ENCODE measurements around the gene CDH13.

Gene CDH13

GRCh38 chr16:83176802-83177201 is 550.0 kb downstream of the CDH13 start:
- in situ Hi-C loops (cut with HindIII; ENCODE audit: low sequenced_read_pairs) = no loop called here
- DNase-seq (ENCODE audit: low read depth, low spot score) = no peak
- no peak overlapping the region for H3K4me3 ChIP-seq (ENCODE audit: low read depth, low read length)
- TF ChIP-seq CTCF (IDR thresholded peaks at IDR 0.05; ENCODE audit: low read depth, low read length) = no peak

DNA sequence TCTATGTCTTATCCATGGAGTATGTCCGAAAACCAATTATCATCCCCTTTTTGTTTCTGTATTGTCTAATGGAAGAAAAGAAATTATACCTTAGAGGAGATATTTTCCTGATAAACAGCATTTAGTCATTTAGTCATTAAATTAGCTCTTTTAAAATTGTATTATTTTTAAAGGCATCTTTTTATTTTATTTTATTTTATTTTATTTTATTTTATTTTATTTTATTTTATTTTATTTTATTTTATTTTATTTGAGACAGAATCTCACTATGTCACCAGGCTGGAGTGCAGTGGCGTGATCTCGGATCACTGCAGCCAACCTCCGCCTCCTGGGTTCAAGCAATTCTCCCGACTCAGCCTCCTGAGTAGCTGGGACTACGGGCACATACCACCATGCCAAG is 559.1 kb downstream of the CDH13 start:
- TF ChIP-seq CTCF (IDR thresholded peaks at IDR 0.05; ENCODE audit: low read depth, low read length) = no peak
- in situ Hi-C loops (cut with HindIII; ENCODE audit: low sequenced_read_pairs) = no loop called here
- DNase-seq (ENCODE audit: low read depth, low spot score) = no peak
- no peak overlapping the region for H3K4me3 ChIP-seq (ENCODE audit: low read depth, low read length)

GRCh38 chr16:83187405-83187804 is 560.6 kb downstream of the CDH13 start:
- no peak for TF ChIP-seq CTCF (IDR thresholded peaks at IDR 0.05; ENCODE audit: low read depth, low read length)
- no peak overlapping the region for H3K4me3 ChIP-seq (ENCODE audit: low read depth, low read length)
- DNase-seq (ENCODE audit: low read depth, low spot score) = peak; percentile 74
- in situ Hi-C loops (cut with HindIII; ENCODE audit: low sequenced_read_pairs) = no loop called here

GRCh38 chr16:83196796-83197195 is 570.0 kb downstream of the CDH13 start:
- no peak for DNase-seq (ENCODE audit: low read depth, low spot score)
- TF ChIP-seq CTCF (IDR thresholded peaks at IDR 0.05; ENCODE audit: low read depth, low read length) = no peak
- in situ Hi-C loops (cut with HindIII; ENCODE audit: low sequenced_read_pairs) = no loop called here
- H3K4me3 ChIP-seq (ENCODE audit: low read depth, low read length) = no peak overlapping the region

- no peak for DNase-seq (ENCODE audit: low read depth, low spot score)
- in situ Hi-C loops (cut with HindIII; ENCODE audit: low sequenced_read_pairs) = no loop called here
- H3K4me3 ChIP-seq (ENCODE audit: low read depth, low read length) = no peak overlapping the region
- no peak for TF ChIP-seq CTCF (IDR thresholded peaks at IDR 0.05; ENCODE audit: low read depth, low read length)
Measured at GRCh38 chr16:83197450-83197849, 570.7 kb downstream of the CDH13 start.

DNA sequence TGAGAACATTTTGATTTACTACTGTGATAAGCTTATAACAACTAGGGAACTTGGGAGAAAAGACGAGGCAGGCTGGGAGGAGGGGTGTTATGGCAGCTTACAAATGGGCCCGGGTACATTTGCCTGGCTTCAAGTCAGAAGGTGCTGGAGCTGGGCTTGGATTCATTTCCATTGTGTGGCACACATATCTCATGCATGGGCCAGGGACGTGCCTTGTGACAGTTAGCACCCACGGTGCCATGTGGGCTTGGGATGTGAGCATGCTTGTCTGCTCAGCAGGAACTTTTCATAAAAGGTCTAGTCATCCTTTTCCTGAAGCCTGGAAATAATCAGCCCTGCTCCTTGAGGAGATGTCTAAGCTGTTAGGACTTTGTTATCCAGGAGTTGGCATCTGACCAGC is 572.2 kb downstream of the CDH13 start:
- no peak overlapping the region for H3K4me3 ChIP-seq (ENCODE audit: low read depth, low read length)
- no peak for DNase-seq (ENCODE audit: low read depth, low spot score)
- no peak for TF ChIP-seq CTCF (IDR thresholded peaks at IDR 0.05; ENCODE audit: low read depth, low read length)
- in situ Hi-C loops (cut with HindIII; ENCODE audit: low sequenced_read_pairs) = no loop called here

All from astrocyte of the spinal cord (primary cell).